Measurements from ENCODE around the gene XYLT1.

The XYLT1 gene

DNA sequence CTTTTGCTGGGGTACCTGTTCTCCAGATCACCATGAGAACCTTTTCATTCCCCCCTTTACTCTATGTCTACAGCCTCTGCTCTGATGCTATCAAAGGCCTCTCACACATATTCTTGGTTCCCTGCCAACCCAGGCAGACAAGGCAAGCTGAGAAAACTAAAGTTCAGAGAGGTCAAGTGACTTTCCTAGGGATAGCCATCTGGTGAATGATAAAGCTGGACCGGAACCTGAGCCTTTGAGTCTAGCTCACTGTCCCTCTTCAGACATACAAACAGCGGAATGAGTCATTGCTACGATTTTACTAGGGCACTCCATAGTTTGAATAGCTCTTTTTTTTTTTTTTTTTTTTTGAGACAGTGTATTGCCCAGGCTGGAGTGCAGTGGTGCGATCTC, 73.3 kb downstream of the XYLT1 start:
- DNase-seq (ENCODE audit: low read depth): no peak

DNA sequence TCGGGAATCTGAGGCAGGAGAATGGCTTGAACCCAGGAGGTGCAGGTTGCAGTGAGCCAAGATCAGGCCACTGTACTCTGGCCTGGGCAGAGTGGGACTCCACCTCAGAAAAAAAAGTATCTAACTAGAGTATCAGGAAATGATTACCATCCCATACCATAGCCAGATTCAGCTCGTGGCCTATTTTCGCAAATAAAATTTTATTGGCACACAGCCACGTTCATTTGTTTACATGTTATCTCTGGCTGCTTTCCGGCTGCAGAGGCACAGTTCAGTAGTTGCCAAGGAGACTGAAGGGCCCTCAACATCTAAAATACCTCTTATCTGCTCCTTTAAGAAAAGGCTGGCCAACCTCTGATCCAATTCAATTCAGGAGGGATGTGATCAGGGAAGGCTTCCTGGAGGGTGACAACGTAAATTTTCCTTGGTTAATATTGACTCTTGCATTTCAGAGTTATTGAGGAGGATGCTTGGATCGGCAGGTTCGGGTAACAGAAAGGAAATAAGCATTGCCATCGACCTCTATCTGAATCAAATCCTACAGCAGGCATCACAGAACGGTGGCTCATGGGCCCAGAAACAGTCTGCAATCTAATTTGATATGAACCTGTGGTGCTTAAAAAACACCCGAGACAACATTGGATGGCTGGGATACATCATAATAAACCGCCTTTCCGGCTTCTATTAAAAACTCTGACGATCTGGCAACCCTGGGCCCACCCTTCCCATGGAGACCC, 73.8 kb downstream of the XYLT1 start:
- DNase-seq (ENCODE audit: low read depth): peak; percentile 76

DNA sequence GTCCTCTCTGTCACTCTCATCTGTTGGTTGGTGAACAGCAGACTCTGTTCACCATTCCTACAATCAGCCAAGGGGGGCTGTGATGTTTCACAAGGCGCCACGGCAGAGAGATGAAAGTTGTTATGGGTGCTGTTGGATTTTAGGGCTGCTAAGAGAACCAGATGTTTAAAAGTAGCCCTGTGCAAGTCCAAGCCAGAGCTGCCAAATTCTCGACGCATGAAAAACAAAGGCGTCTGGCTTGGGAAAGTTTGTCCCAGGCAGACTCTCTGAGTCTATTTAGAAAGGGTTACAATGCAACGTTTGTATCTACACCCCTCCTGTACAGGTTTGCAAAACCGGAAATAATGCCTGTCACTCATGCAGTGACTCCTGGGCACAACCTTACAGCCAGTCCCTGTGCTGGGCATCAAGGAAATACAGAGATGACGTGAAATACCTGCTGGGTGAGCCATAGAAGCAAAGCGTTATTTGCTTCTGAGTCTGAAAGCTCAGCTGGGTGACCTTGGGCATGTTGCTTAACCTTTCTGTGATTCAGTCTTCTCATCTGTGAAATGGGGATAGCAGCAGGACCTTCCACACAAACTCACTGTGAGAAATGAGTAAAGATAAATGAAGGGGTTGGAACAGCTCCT, 74.8 kb downstream of the XYLT1 start:
- no peak for DNase-seq (ENCODE audit: low read depth)

DNA sequence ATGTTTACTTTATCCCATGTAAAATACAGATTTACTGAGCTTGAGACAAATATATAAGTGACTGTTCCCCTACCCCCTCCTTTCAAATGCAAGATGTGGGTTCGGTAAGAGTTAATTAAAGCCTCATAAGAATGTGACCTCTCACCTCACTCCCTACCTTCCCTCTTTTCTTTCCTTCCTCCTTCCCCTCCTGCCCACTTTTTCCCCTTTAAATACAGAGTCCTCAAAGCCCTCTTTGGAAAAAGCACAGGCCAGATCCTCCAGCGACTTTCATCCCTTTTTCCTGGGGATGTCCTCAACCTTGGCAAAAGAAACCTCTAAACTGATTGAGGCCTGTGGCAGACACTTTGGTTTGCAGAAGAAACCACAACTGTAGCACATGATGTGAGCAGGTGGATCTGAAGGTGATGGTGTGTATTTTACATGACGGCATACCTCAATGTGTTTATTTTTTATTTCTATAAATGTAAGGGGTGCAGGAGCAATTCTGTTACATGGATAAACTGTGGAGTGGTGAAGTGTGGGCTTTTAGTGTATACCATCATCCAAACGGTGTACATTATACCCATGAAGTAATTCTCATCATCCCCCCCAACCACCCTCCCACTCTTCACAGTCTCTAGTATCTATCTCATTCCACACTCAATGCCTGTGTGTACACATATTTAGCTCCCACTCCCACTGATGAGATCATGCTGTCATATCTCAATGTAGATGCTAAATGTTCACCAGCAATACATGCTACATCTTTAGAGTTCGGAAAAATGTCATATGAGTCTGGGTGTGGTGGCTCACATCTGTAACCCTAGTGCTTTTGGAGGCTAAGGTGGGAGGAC, 77.7 kb downstream of the XYLT1 start:
- no peak for DNase-seq (ENCODE audit: low read depth)

DNA sequence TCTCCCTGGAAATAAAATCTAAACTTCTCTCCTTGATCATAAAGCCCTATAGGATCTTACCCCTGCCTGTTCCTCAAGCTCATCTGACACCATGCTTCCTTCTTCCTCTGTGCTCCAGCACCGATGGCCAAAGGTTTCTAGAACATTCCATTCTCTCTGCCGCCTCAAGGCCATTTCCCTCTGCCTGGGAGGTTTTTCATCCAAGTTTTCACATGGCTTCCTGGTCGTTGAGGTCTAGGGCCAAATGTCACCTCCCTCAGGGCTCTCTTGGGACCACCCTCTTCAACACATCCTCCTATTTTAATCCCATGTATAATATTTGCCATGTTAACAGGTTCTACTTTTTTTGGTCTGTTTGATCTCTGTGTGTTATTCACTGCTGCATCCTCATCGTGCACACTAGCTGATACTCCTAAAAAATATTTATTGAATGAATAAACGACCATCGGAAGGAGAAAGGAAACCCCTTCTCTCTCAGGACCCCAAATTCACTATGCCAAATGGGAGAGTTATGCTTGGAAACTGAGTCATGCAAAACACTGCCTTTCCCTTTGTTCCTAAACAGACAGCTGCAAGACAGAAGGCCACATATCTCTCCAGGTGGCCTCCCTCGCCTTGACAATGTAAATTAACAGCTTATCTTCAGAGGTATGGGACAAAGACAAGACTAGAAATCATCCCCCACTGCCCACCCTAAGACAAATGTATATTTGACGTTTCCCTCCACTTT, 78.5 kb downstream of the XYLT1 start:
- DNase-seq (ENCODE audit: low read depth): no peak

DNA sequence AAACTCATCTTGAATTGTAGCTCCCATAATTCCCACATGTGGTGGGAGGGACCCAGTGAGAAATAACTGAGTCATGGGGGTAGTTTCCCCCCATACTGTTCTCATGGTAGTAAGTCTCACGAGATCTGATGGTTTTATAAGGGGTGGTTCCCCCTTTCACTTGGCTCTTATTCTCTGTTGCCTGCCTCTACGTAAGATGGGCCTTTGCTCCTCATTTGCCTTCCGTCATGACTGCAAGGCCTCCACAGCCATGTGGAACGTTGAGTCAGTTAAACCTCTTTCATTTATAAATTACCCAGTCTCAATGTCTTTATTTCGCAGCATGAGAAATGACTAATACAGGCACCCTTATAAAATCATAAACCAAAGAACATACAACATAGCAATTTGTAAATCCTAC, 79.0 kb downstream of the XYLT1 start:
- no peak for DNase-seq (ENCODE audit: low read depth)

DNA sequence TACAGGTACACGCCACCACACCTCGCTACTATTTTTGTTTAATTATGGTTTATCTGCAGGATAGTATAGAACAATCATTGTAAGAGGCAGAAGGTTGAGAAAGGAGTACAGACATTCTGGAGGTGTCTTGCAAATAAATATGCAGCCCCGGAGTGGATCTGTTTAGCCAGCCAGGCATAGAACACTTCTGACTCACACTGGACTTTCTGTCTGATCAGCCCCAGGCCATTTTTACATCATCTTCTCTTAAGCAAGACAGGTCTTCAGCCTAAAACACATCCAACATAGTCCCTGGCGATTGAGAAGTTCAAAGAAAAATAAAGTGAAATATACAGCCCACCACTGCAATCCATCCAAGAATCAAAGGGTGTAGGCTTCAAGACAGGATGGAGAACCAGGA, 81.4 kb downstream of the XYLT1 start:
- DNase-seq (ENCODE audit: low read depth): peak; percentile 53

DNA sequence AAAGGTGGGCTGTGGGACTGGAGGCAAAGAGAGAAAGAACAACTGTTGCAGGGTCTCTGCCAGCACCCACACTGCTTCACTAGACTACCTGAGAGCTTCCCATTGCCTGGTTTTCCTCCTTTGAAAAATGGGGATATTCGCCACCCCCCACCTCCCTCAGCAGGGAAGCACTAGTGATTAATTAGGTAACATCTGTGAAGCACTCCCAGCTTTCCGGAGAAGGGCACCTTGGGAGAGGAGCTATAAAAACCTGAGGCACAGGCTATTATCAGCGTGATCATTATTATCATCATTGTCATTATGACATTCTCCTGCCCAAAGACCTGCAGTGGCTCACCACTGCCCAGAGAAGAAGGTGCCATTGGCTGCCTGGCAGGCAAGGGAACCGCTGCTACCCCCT, 83.5 kb downstream of the XYLT1 start:
- DNase-seq (ENCODE audit: low read depth): no peak

DNA sequence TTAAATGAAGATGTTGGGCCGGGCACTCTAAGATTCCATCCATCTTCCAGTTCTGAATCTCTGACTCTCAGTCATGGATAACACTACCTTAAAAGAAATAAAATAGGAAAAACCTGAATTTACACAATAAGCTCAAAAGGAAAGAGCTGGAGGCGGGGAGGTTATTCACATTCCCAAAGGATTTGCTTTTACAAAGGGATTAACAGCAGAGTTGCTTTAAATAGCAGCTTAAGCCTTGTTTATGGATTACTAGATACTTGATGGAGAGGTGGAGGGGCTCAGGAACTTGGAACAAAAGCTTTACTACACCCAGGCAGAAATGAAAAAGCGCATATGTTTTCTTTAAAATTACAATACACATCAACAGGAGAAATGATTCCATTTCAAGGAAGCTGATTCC, 84.5 kb downstream of the XYLT1 start:
- no peak for DNase-seq (ENCODE audit: low read depth)

DNA sequence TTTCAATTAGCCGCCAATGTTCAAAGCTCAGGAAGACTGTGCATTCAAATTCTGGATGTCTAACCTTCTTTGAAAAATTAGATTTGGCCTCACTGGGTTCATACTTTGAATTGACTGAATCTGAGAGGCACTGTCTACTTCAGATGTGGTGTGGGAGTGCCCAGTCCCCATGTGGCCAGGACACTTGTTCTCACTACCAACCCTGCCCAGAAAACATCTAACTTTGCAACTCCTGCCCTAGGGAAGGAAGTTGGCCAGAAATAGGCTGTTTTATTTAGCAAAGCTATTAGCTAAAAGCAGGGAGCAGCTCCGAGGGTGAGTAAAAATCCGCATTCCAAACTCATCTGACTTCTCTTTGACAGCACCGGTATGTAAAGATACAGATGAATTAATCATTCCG, 86.3 kb downstream of the XYLT1 start:
- no peak for DNase-seq (ENCODE audit: low read depth)

DNA sequence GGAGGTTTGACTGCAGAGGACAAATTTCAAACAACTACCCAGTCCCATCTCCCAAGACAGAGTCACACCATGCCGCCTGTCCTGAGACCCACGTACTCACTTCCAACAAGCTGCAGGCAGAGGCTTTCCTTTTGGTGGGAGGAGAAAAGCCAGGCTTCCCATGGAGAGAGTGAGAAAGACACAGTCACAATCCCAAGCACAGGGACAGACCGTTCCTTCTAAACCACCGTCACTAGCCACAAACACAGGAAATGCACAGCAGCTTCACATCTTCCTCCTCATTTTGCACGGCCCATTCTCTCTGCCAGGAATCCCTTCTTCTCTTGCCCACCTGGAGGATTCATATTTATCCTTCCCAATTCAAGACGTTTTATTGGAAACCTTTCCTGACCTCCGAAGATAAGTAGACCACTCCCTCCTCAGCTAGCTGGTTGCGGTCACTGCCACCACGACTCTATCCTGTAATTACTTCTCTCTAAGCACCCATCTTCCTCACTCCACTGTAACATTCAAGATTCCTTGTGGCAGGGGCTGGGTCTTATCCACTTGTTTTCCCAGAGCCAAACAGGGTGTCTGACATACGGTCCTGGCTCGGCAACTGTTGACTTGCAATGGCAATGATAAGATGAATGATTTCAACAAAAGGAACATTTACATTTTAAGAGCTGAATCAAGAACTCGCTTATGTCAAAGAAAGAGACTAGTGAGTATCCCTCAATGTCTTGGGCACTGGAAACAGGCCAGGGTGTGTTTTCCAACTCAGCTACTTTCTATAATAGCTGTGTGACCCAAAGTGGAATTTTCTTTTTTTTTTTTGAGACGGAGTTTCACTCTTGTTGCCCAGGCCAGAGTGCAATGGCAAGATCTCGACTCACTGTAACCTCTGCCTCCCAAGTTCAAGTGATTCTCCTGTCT, 87.6 kb downstream of the XYLT1 start:
- no peak for DNase-seq (ENCODE audit: low read depth)

DNA sequence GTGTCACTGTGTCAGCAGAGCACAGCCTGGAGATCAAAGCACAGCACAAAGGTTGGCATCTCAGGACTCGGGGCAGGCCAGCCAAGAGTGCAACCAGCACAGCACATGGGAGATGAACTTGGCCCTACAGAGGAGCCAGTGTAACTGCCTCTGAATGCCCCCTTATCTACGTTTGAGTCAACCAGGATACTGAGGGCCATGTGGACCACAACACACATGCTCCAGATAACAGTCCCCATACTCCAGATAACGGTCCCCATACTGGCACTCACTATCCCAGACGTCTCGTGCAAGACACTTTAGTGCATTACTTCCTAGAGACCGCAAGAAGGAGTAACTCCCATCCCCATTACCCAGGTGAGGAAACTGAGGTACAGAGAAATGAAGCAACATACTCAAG, 88.2 kb downstream of the XYLT1 start:
- DNase-seq (ENCODE audit: low read depth): no peak

DNA sequence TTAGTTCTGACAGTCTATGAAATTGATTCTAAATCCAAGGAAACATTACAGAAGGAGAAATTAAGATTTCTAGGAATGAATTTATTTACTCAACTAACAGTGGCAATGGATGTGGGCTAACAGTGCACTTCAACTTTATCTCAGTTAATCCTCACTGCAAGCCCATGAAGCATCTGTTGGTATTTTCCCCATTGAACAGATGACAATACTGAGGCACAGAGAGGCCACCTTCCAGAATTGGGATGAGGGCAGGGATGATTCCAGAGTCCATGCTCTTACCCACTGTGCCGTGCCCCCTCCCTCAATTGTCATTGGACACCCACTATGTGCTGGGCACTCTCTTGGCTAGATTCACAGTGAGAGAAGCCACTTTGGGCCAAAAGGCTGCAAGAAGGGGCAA, 89.0 kb downstream of the XYLT1 start:
- DNase-seq (ENCODE audit: low read depth): no peak

DNA sequence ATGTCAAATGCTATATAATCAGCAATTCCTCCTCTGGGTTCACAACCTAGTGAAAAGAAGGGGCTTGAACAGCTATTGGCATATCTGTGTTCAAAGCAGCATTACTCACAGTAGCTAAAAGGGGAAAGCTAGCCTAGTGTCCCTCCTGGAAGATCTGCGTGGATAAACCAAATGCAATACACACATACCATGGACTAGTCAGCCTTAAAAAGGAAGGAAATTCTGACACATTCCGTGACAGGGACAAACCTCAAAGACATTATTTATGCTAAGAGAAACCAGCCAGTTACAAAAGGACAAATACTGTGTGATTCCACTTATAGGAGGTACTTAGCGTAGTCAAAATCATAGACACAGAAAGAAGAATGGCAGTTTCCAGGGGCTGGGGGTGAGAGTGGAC, 90.1 kb downstream of the XYLT1 start:
- no peak for DNase-seq (ENCODE audit: low read depth)

DNA sequence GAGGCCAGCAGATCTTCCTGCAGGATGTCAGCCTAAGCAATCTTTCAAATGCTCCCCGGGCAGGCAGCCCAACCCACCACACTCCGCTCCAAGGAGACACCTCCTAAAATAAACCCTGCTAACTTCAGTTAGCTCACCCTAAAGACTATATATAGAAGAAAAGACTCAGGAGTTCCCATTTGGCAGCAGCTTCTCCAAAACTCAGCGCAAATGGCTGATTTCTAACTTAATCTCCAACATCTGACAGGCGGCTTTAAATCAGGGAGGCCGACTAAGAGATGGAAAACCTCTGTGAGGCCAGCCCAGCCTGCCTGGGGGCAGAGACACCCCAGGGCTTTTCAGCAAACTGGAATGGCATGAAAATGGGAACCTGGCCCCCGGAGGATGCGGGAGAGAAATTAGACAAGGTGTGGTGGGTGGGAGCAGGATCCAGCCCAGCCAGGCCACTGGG, 91.6 kb downstream of the XYLT1 start:
- no peak for DNase-seq (ENCODE audit: low read depth)

DNA sequence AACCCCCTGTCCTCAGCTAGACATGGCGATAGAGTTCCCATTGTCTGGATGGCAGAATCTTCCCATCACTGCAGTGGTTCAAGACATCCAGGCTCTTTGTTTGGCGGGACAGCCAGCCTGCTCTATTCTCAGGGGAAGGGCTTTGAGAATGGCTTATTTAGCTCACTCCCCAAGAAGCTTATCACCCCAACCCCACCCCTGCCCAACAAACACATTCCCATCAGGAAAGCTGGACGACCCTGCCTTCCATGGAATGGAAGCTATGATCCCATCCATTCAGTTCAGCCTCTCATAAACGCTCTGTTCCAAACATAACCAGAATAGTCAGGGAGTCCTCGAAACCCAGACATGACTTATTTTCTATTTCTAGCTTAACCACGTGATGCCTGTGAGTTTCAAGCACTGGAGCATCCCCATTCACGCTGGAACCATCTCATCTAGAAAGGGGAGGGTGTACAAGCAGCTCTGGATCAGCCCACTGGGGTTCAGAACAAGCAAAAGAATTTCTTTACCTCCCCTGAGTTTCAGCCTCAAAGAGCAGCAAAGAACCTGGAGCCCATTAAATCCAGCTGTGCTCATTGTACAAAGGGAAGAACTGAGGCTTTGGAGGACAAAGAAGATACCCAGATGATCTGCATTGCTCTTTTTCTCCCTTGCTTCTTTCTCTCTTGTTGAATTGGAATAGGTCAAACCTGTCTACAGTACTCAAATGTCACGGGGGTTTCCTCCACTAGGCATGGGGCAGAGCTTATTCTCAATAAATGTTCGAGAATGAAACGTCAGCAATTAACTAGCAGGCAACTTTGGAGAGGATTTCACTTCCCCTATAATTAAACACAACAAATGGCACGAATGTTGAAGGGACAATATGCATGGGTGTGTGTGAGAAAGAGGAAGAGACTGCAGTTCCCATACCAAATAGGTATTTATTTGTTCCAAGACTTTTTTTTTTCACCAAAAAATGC, 93.1 kb downstream of the XYLT1 start:
- no peak for DNase-seq (ENCODE audit: low read depth)

DNA sequence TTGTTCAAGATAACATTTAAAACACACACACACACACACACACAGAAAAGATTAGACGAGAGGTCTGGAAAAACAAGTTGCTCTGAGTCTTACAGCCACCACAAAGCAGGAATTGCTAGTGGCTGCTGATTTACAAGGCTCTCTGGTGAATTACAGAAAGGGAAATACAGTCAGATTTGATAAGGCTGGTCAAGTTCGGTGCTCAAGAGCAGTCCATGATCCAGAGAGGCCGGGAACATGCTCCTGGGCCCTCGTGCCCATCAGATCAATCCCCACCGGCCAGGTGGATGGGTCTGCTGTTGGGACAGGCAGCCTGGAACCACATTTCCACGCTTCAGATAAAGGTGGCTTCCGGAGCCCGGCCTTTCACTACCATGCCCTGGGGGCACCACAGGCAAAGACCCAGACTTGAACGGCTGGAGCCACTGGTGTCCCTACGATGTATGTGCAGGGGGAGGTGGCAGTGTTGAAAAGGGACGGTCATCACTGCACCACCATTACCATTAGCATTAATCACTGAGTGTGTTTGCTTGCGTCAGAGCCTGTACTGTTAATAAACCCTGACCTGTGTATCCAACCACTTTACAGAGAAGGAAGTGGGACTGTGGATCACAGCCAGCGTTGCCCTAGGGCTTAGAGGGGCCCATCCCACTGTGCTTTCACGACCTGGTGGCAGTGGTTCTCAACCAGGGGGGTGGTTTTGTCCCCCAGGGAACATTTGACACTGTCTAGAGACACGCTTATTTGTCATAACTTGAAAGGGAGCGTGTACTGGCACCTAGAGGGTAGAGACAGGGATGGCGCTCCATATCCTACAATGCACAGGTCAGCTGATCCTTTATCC, 95.1 kb downstream of the XYLT1 start:
- DNase-seq (ENCODE audit: low read depth): no peak

DNA sequence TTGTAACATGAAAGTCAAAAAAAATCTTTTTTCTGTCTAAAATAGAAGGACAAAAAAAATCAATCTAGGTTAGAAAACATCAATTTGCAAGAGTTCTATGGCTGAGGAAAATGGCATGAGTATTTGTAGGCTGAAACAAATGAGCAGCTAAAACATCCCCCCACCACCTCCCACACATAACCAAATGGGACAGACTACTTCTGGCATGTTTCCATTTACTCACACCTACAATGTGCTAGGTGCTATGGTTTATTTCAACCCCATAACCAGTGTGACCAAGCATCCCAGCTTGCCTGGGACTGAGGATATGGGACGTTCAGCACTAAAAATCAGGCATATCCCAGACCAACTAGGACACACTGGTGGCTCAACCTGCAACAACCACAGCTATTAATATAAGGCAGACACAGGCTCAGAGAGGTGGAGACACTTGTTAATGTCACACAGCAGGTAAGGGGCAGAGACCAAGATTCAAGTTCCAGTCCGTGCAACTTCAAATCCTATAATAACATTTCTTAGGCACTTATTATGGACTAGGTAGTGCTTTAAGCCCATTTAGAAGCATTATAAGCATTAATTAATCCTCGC, 96.0 kb downstream of the XYLT1 start:
- no peak for DNase-seq (ENCODE audit: low read depth)

DNA sequence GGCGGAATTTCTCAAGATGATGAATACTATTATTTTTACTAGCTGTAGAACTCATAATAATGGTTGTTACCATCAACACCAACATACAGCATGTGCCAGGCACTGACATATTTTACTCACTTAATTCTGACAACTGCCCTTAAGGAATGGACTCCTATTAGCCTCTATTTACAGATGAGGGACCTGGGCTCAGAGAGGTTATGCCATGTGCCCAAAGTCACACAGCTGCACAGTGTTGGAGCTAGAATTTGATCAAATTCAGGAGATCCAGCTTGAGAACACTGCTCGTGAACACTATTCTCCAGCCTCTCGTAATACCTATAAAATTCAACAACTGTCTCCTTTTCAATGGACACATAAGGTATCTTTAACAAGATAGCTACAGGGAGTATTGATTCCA, 97.2 kb downstream of the XYLT1 start:
- no peak for DNase-seq (ENCODE audit: low read depth)
